Renal cortex interstitium (tissue), 11 donors: ENCODE measurements around the gene SKAP1. TPM values are rescaled to one million over a fixed set of nuclear protein-coding genes. Genes with fewer than 3 reads are reported as not detected.
"Not testable (repeated sequence)": the region's sequence is repeated elsewhere in the genome, so short reads cannot be mapped to it uniquely, and the experiment has no call there.

Source experiments
- DNase-seq, 11 donors: peaks; one replicate each; pipeline ENCODE4 v3.0.0-alpha.2; 2013; ENCODE audit warnings: low read depth in 9 of 11, low spot score in 4 of 11; ENCODE audit errors: extremely low read depth in 1 of 11
- polyA plus RNA-seq, 3 donors: library from polyadenylated mRNA; unstranded; fragments of 120-200 nt; gene quantifications; one replicate each; pipeline ENCODE4 v1.2.1, GENCODE V29; 2013; ENCODE audit not compliant: insufficient read length in 3 of 3

SKAP1 gene
- polyA plus RNA-seq, 3 donors, result 8.5 to 12.3 (median 10.6) TPM

GRCh38 chr17:48263731-48264035 lies 166.3 kb downstream of the SKAP1 start:
- no peak for DNase-seq

- no peak for DNase-seq
Measured at GRCh38 chr17:48262982-48263730, 166.9 kb downstream of the SKAP1 start.

- DNase-seq, result no peak
Measured at GRCh38 chr17:48261297-48261880, 168.6 kb downstream of the SKAP1 start.

GRCh38 chr17:48259694-48260291 lies 170.2 kb downstream of the SKAP1 start:
- no peak for DNase-seq

- no peak for DNase-seq
Measured at GRCh38 chr17:48258331-48258730, 171.7 kb downstream of the SKAP1 start.

GRCh38 chr17:48255759-48256158 lies 174.3 kb downstream of the SKAP1 start:
- no peak for DNase-seq

- DNase-seq, result no peak
Measured at GRCh38 chr17:48254896-48255295, 175.1 kb downstream of the SKAP1 start.

GRCh38 chr17:48253975-48254374 lies 176.0 kb downstream of the SKAP1 start:
- DNase-seq, result no peak

GRCh38 chr17:48251950-48252349 lies 178.1 kb downstream of the SKAP1 start:
- no peak for DNase-seq

GRCh38 chr17:48250949-48251348 lies 179.1 kb downstream of the SKAP1 start:
- no peak for DNase-seq

- not testable (repeated sequence) for DNase-seq
Measured at GRCh38 chr17:48250059-48250458, 180.0 kb downstream of the SKAP1 start.

- no peak for DNase-seq
Measured at GRCh38 chr17:48247603-48248002, 182.4 kb downstream of the SKAP1 start.

- no peak for DNase-seq
Measured at GRCh38 chr17:48247038-48247437, 183.0 kb downstream of the SKAP1 start.

GRCh38 chr17:48246612-48247011 lies 183.4 kb downstream of the SKAP1 start:
- DNase-seq, result no peak

GRCh38 chr17:48245465-48246033 lies 184.5 kb downstream of the SKAP1 start:
- DNase-seq, result not testable (repeated sequence)

- no peak for DNase-seq
Measured at GRCh38 chr17:48244814-48245213, 185.2 kb downstream of the SKAP1 start.

GRCh38 chr17:48244121-48244711 lies 185.8 kb downstream of the SKAP1 start:
- no peak for DNase-seq

GRCh38 chr17:48241770-48242497 lies 188.1 kb downstream of the SKAP1 start:
- DNase-seq, result no peak

- no peak for DNase-seq
Measured at GRCh38 chr17:48241131-48241591, 188.9 kb downstream of the SKAP1 start.
